Stimulated activated CD4-positive, alpha-beta T cell treated with anti-CD3 and anti-CD28 coated beads, TNF-alpha, amount 100 ng/mL, for 48 hours (primary cell): ENCODE data around the gene NREP.

Experiments
- DNase-seq, 3 donors: peaks; one replicate each; pipeline ENCODE4 v3.0.0-alpha.2; 2020; ENCODE audit warnings: low read depth in 3 of 3

The NREP gene

DNA sequence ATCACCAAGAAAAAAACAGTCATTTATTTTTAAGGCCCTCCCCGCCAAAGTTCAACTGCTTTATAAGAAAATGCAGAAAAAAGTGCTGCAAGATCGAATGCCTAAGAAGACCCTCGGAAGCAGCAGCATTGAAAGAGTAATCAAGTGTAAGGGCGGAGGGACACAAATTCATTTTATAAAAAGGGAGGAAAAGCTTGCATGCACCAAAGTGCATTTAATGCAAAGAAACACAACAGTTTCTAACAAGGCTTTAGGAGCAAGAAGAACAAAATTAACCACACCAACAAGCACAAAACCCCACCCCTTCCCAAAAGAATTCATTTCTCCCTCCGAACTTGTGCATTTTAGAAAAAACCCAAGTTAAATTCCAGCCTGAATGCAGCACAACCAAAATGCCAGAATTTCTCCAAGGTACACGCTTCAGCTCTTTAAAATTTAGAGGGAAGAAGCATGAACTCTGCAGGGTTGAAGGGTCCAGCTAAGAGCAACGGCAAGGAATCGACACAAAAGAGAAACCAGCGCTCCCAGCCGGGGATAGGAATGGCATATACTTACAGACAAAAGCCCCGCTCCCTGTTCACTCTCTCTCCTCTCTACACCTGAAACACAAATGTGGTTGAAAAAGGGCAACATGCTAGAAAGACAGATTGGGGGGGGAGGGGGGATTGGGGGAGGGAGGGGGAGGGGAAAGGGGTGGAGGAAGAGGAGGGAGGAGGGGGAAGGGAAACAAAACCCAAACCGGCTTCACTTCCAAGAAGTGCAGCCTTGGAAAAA lies at the start of gene NREP:
NREP (minus strand) TSS at position 614 of the 774 bp plus-strand sequence. CDS start 1,422 bp downstream, outside the sequence.
- peak in 1 of 3 donors; percentile 16 for DNase-seq

DNA sequence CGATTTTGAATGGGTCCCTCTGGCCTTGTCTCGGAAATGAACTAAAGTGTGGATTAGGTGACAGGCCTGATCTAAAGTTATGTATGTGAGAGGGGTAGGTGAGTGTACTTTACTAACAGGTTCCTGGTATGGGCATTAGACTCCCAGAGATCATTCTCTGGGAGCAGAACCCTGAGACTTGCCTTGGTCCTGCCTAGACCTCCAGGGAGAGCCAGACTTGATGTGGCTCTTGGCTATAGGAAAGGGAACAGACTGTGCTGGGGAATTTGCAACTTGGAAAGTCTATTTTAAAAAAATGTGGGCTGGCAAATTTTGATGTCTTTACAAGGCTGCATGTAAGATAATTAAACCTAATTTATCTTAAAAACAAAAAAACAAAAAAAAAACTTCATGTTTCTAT lies 49.8 kb upstream of the NREP start:
- no peak for DNase-seq

- DNase-seq, result no peak
Measured at GRCh38 chr5:111806156-111806555, 49.2 kb upstream of the NREP start.

- DNase-seq, result no peak
Measured at GRCh38 chr5:111805071-111805470, 48.1 kb upstream of the NREP start.

DNA sequence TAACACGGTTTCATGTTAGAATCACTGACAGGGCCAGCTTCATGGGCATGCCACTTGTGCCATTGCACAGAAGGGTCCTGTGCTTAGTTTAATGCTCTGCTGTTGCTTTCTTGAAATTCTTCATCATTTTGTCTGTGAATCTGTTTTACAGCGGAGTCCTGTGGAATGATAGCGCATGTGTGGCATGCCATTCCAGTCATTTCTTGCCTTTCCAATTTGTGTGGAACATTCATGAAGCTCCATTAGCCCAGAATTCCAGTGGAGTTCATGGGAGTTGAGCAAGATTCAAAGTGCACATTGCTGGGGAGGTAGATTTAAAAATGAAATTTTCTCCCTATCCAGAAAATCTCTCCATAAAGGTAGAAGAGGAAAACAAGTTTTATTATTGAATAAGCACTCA lies 43.4 kb upstream of the NREP start:
- DNase-seq, result no peak

- no peak for DNase-seq
Measured at GRCh38 chr5:111795142-111795541, 38.1 kb upstream of the NREP start.

DNA sequence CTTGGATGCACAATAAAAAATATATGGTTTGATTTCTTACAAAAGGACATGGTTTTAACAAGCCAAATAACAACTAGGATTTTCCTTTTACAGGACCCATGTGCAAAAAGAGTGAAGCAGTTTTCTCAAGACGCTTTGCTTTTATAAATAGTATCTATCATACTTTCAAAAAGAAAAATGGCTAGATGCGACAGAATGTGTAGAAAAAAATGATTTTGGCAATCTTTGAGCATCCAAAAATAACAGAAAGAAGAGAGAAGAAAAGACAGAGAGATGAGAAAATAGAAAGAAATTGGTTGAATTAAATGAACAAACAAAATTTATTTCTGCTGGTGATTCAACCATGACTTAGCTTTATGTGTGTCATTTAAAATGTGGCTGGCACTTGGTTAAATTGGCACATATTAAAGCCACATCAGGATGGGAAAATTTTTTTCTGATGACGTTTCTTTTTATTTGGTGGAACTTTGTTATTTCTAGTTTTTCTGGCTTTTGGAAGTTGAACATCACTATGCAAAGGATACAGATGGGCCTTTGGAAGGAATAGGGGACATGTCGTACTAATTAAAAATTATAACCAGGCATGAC lies 35.6 kb upstream of the NREP start:
- DNase-seq, result no peak

DNA sequence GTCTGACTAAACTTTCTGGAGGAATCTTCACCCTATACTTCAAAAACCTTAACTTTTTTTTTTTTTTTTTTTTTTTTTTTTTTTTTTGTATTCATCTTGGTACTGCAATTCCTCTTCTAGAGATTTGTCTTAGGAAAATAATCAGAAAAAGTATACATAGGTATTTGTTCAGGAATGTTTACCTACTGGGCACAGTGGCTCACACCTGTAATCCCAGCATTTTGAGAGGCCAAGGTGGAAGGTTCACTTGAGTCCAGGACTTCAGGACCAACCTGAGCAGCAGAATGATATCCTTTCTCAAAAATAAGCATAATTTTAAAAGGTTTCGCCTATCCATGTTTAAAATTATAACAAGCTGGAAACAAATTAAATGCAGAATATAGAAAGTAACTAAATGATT lies 33.3 kb upstream of the NREP start:
- no peak for DNase-seq

DNA sequence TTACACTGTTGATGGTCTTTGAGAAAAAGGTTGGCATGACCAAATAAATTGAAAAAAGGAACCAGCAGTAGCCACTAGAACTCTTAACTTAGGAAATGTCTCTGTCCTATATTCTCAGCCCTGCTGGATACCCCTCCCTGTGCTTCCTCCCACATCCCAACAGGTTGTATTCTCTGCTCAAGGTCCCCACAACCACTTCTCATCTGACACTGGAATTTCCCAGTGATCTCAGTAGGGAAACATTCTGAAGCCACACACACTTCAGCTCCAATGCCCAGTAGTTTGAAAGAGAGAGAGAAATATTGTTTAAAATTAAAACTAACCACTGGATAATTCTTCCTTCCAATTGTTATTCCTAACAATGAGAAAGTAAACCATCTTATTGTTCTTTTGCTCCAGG lies 30.0 kb upstream of the NREP start:
- no peak for DNase-seq

GRCh38 chr5:111784491-111785181 lies 27.6 kb upstream of the NREP start:
- DNase-seq, result no peak

DNA sequence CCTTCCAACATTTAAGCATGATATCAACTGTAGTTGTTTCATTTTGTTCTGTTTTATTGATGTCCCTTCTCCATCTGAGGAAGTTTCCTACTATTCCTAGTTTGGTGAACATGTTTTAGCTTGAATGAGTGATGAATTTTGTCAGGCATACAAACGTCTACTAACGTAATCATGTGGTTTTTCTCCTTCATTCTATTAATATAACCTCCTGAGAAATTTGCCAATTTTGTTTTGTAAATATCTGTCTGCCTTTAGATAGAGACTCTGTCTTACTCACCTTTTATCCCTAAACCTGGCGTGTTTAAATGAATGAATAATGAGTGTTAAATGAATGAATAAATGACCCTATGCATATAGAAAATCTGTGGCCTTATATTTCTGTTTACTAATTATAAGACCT lies 26.5 kb upstream of the NREP start:
- DNase-seq, result no peak

DNA sequence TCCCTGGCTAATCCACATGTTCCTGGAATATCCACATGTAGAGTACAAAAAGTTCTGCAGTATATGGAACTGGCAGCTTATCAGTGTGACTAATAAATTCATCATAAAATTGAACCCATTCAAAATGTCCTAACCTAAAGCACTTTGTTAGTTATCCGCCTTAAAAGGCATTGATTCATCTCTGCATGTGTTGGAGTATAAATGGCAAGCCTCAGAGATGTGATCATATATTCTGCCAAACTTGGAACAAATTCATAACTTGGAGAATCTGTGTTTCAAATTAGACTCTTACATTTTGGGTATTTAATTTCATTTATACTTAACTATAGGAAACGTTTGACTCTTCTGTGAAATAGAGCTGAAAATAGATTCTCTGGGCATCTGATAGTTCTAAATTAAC lies 25.2 kb upstream of the NREP start:
- DNase-seq, result no peak

DNA sequence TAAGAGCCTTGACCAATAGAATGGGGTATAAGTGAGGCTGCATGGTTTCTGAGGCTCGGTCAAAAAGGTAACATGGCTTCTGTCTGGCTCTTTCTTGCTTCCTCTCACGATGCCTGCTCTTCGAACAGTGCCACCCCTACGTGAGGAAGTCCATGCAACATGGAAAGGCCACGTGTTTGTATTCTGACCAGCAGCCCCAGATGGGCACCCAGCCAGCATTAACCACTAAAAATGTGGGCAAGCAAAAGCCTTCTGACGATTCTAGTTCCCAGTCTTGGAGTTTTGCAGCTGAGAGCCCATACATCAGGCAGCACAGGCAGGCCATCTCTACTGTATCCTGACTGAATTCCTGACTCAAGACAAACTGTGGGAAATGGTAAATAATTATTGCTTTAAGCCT lies 24.2 kb upstream of the NREP start:
- no peak for DNase-seq

DNA sequence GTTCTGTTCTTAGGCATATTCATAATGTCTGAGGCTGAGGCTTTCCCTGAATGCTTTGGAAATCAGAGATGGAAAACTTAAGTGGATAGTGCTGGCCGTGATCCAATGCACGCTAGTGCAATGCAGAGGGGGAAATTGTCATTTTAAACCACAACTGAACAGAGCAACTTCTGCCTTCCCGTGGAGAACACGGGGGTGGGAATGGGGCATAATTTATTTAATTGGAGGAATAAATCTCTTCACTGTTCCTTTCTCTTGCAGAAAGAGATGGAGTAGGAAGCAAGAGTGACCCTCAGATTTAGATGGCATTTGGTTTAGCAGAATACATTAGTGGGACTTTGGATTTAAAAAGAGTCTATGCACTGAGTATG lies 22.9 kb upstream of the NREP start:
- no peak for DNase-seq

DNA sequence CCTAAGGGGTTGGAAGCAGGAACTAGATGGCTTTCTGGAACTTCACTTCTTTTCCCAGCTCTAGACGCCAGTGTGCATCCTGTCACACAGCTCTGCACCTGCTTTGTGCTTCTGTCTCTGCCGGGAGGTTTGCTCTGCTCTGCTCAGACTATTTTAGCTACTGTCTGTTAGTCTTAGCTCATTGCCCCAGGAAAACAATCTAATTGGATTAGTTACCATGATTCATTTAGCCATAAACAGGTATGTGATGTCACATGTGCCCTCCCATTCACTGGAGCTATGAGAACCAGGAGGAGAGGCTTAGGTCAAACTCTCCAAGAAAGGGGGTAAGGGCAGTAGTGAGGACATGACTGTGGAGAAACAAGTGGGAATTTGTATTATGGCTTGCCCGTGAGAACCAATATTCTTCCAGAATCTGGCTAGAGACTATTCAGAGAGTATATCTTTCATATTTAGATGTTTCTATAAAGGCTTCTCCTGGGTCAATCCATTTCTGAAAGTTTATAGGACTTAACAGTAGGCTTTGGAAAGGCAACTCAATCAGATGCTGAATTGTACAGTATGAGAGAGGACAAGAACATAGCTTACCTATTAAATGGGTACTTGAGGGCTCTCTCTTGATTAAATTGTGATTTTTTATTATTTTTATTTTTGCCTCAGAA lies 22.4 kb upstream of the NREP start:
- no peak for DNase-seq

- DNase-seq, result no peak
Measured at GRCh38 chr5:111776913-111777781, 20.2 kb upstream of the NREP start.

DNA sequence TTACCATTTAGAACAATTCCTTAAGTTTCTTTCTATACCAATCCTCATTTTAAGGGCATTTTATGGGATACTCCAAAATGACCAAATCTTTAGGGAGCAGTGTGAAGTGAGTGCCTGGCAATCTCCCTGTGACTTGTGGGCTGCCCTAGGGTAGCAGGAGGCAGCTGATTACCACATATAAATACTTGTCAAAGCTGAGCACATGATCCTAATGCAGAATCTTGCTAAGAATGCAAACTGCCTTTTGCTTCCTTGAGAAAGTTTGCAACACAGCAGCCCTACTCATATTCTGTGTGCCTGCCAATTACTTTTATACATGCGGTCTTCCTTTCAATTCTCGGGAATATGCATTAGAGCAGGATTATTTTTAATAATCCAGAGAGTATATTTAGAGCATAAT lies 18.2 kb upstream of the NREP start:
- DNase-seq, result no peak

DNA sequence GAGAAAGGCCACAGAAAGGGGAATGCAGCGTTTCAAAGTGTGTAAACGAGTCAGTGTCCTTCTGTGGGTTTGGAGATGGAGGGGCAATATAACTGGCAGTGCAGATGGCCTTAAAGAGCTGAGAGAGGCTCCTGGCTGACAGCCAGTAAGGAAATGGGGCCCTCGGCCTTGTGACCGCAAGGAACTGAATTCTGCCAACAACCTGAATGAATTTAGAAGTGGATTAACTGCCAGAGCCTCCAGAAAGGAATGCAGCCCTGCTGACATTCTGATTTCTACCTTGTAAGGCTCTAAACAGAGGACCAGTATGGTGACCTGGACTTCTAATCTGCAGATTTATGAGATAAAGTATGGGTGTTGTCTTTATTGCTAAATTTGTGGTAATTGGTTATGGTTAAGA lies 17.5 kb upstream of the NREP start:
- DNase-seq, result no peak

DNA sequence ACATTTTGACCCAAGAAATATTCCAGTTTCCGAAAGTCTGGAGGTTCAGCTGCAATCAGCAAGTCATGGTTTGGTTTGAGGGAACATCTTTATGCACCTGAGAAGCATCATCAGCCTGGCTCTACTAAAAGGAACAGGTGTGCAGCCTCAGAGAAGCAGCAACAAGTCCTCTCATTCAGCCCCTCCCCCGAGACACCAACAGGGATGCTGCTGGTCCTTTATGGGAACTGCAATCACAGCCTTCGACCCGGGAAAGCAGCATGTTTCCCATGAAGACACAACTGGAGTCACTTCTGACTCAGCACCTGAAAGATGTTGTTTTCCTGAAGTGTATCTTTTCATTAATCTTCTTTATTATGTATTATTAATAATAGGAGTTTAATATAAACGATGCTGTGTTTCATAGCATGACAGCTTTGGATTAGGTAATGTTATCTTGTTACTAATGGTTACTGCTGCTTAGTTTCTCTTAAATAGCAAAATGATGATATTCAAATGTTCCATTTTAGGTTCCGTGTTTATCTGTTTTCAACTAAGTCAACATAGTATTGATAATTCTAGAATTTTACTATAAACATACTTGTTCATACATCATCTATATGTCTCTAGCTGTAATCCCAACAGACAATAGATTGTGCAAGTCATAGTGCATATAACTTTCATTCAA lies 15.6 kb upstream of the NREP start:
- no peak for DNase-seq

- DNase-seq, result no peak
Measured at GRCh38 chr5:111769541-111769940, 12.5 kb upstream of the NREP start.
